Right atrium auricular region (tissue), 2 donors: ENCODE results near the gene DMRTA2. TPM values are rescaled to one million over a fixed set of nuclear protein-coding genes. Genes with fewer than 3 reads are reported as not detected.

Experiments used
- DNase-seq: peaks from one replicate; pipeline ENCODE4 v3.0.0-alpha.2; 2019; ENCODE audit warnings: low spot score
- H3K27ac ChIP-seq, 2 donors: fragments of 200-600 bp; sonication (generic); 1 replicate in 1 of 2; 2 replicates in 1 of 2; pipeline ENCODE4 v1.5.1; 2016 to 2019
- H3K27me3 ChIP-seq, 2 donors: fragments of 200-600 bp; sonication (generic); one replicate each; pipeline versions ENCODE4 v1.5.1 to v1.6.0; 2017 to 2019
- H3K36me3 ChIP-seq: fragments of 200-600 bp; sonication (generic); one replicate; pipeline ENCODE4 v1.5.1; 2016
- H3K4me1 ChIP-seq, 2 donors: fragments of 200-600 bp; sonication (generic); one replicate each; pipeline versions ENCODE4 v1.5.1 to v1.6.0; 2017 to 2019
- H3K4me3 ChIP-seq, 2 donors: fragments of 200-600 bp; sonication (generic); 1 replicate in 1 of 2; 2 replicates in 1 of 2; pipeline ENCODE4 v1.5.1; 2017 to 2019; ENCODE audit warnings: mild to moderate bottlenecking in 1 of 2, moderate library complexity in 1 of 2
- H3K9me3 ChIP-seq, 2 donors: fragments of 200-600 bp; sonication (generic); one replicate each; pipeline ENCODE4 v1.5.1; 2019
- total RNA-seq, 2 donors: library from RNA; depleted of rRNA; stranded (reverse); fragments of >200 nt; gene quantifications; one replicate each; pipeline ENCODE4 v1.1.0, GENCODE V29; 2016
- TF ChIP-seq, protein P1 (sequence below), 2 donors: fragments of 200-600 bp; sonication (generic); IDR thresholded peaks; one replicate each; pipeline ENCODE4 v1.5.1; 2019; ENCODE audit warnings: antibody characterized with exemption in 2 of 2

DMRTA2 gene
- total RNA-seq, 2 donors from 2014 or later: not detected

DNA sequence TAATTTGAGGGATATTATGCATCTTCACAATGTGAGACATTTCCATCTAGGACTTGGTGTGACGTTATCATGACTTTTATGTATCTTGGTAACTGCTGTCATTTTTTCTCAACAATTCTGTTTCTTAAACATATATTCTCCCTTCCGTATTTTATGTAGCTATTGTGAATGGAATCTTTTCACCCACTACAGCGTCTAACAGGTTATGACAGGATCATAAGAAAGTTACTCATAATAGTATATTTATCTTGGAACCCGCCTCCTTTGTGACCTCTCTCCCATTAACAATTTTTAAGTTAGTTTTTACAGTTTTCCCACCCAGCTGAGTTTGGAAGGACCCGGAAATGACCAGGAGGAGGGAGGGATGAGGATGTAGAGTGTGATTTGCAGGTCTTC, 6.8 kb upstream of the DMRTA2 start:
- H3K4me3 ChIP-seq: no peak overlapping the region
- peaks cover 52 to 59% of the 10 kb centered on the region in 2 donors for H3K27me3 ChIP-seq
- TF ChIP-seq, protein P1, sequence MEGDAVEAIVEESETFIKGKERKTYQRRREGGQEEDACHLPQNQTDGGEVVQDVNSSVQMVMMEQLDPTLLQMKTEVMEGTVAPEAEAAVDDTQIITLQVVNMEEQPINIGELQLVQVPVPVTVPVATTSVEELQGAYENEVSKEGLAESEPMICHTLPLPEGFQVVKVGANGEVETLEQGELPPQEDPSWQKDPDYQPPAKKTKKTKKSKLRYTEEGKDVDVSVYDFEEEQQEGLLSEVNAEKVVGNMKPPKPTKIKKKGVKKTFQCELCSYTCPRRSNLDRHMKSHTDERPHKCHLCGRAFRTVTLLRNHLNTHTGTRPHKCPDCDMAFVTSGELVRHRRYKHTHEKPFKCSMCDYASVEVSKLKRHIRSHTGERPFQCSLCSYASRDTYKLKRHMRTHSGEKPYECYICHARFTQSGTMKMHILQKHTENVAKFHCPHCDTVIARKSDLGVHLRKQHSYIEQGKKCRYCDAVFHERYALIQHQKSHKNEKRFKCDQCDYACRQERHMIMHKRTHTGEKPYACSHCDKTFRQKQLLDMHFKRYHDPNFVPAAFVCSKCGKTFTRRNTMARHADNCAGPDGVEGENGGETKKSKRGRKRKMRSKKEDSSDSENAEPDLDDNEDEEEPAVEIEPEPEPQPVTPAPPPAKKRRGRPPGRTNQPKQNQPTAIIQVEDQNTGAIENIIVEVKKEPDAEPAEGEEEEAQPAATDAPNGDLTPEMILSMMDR (IDR thresholded peaks at IDR 0.05): no peak
- H3K4me1 ChIP-seq: peaks cover 0 to 27% of the 10 kb centered on the region in 2 donors
- no peaks in the 10 kb centered on the region for H3K36me3 ChIP-seq
- no peaks in the 10 kb centered on the region for H3K9me3 ChIP-seq
- DNase-seq: no peak
- H3K27ac ChIP-seq: no peak overlapping the region

DNA sequence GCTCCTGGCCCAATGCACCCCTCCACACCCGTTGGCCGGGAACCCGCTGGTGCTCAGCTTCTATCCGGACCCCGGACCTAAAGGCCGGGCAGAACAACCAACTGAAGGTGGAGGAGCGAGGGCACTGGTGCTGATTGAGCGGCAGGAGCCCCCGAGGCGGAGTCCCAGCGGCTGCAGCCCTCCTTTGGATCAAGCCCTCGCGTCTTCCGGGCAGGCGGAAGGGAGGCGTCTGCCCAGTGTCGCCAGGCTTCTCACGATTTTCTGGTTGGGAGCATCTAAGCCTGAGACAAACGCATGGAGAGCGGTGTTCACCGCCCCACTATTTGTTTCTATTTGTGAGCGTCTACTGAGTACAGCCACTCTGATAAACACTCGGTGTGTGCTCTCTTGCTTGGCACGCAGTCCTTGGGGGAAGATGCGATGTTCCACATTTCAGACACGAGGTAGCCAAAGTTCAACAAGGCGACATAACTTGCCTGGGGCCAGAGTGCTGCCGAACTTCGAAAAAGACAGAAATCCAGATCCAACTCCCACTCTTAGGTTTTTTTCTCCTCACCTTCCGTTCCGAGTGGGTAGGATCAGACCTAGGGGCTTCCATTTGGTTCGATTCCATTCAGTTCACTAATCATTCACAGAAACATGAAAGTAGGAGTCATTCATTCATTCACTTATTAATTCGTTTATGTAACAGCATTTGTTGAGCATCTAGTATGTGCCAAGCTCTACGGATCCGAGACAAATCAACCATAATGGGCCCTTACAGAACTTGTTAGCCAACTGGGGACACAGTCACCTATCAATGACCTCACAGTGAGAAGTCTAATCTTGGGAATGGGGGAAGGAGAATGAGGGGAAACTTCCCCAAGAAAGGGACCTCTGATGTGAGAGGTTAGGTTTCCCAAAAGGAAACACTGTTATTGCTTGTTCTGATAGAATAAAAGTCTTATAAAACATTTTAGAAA, 4.9 kb upstream of the DMRTA2 start:
- Histone ChIP-seq H3K4me1 (peaks cover 0 to 46% of the 10 kb centered on the region in 2 donors), H3K36me3 (no peaks in the 10 kb centered on the region), H3K27ac (no peak overlapping the region), H3K4me3 (no peak overlapping the region), H3K27me3 (peaks cover 60 to 76% of the 10 kb centered on the region in 2 donors), H3K9me3 (no peaks in the 10 kb centered on the region)
- TF ChIP-seq, protein P1 (IDR thresholded peaks at IDR 0.05): no peak
- no peak for DNase-seq

DNA sequence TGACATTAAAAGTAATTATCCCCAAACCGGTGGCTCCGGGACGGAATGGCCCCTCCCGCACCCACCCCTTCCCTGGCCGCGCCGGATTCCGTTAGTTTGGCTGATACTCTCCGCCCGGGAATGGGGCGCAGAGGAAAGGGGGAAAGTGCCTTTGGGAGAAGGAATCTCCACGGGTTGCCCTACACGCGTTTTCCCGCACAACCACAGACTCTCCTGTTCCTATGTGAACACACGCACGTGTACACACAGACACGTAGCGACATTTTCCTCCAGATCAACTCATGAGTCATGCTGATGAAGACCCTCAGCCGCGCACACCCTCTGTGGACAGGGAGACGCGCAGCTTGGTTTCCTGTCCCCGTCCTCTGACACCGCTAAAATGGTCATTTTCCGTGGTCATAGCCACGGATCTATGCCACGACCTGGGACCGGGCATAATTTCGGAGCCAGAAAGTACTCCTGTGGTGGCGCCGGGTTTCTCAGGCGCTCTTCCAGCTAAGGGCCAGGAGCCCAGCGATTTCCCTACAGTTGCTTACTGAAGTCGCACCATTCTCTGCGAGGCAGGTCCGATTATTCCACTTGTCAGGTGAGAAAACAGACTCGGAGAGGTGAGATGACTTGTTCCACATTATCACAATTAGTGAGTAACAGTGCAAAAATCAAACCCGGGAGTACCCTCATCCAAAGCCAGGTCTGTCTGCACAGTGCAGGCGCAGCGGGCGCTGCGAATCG, 4.0 kb upstream of the DMRTA2 start:
- TF ChIP-seq, protein P1 (IDR thresholded peaks at IDR 0.05): no peak
- no peak for DNase-seq
- Histone ChIP-seq H3K36me3 (no peaks in the 10 kb centered on the region), H3K4me1 (peaks cover 0 to 54% of the 10 kb centered on the region in 2 donors), H3K27ac (no peak overlapping the region), H3K4me3 (no peak overlapping the region), H3K9me3 (no peaks in the 10 kb centered on the region), H3K27me3 (peaks cover 68 to 85% of the 10 kb centered on the region in 2 donors)

DNA sequence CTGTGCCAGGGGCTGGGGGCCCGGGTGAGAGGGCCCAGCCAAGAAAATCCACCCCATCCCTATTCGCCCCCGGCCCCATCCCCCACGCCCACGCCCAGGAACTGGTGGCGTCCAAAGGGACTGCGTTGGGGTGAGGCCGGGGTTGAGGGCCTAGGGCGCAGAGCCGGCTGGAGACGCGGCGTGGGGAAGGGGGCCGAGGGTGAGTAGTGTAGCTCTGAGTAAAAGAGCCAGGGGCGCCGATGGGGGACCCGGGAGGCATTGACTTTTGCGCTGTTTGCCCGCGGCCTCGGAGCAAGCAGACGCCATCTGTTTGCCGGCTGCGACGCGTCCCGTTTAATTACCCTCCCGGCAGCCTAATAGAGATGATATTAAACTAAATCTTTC, 3.5 kb upstream of the DMRTA2 start:
- TF ChIP-seq, protein P1 (IDR thresholded peaks at IDR 0.05): no peak
- Histone ChIP-seq H3K27ac (no peak overlapping the region), H3K4me1 (peaks cover 0 to 56% of the 10 kb centered on the region in 2 donors), H3K9me3 (no peaks in the 10 kb centered on the region), H3K36me3 (no peaks in the 10 kb centered on the region), H3K27me3 (peaks cover 73 to 90% of the 10 kb centered on the region in 2 donors), H3K4me3 (no peak overlapping the region)
- no peak for DNase-seq

DNA sequence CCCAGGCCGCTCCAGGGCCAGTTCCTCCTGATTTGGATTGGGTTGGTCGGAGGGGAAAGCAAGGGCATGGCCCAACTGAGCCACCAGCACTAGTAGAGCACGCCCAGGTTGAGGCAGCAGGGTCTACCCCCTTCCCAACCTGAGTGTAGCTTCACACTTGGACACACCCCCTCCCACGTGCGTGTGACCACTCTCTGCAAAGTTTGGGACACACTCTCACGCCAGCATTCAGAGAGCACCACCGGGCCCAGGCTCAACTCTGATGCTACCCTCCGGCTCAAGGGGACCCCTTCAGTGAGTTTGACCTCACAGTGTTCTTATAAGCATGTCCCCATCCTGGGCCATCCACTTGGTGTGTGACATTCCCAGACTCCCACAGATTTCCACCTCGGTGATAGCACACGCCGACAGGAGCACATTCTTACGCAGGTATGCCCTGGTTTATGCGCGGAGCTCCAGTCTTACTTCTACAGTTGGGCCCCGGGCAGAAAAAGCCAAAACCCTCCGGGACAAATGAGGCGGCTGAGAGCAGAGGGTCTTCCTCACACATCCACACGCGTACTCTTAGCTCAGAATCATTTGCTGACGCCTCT, 3.0 kb upstream of the DMRTA2 start:
- Histone ChIP-seq H3K9me3 (no peaks in the 10 kb centered on the region), H3K4me1 (peaks cover 0 to 56% of the 10 kb centered on the region in 2 donors), H3K4me3 (no peak overlapping the region), H3K27me3 (peaks cover 77 to 95% of the 10 kb centered on the region in 2 donors), H3K36me3 (no peaks in the 10 kb centered on the region), H3K27ac (no peak overlapping the region)
- no peak for DNase-seq
- TF ChIP-seq, protein P1 (IDR thresholded peaks at IDR 0.05): no peak
